Measurements from ENCODE around the gene TSEN15.

Gene TSEN15

GRCh38 chr1:184112176-184112948, 60.8 kb downstream of the TSEN15 start:
- no peak for DNase-seq

- DNase-seq: no peak
Observed at GRCh38 chr1:184113251-184113650, 61.7 kb downstream of the TSEN15 start.

- no peak for DNase-seq
Observed at GRCh38 chr1:184114818-184115398, 63.4 kb downstream of the TSEN15 start.

DNA sequence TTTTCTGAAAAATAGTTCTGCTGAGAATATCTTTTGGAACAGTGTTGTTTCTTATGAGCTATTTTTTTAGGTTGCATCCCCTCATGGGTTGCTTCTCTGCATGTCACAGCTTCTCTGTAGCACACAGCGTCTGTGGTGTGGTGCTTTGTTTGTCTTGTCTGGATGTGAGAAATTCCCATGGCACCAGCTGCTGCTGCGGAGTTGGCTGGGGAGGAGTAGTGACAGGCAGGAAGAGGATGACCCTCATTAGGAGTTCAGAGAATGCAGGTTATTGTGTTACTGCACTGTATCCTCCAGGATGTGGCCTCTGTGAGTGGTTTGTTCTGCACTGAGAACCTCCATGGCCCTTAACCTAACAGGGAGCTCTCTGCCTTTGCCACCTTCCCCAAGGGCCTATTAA, 64.8 kb downstream of the TSEN15 start:
- no peak for DNase-seq

GRCh38 chr1:184118046-184118445, 66.5 kb downstream of the TSEN15 start:
- peak; percentile 15 for DNase-seq
